K562 treated with DMSO at 1 percent for 4 hours (cell line): Measurements from ENCODE around the gene SLC39A6. TPM values are rescaled to one million over a fixed set of nuclear protein-coding genes. Genes with fewer than 3 reads are reported as not detected.

Experiments
- total RNA-seq: library from RNA; unstranded; fragments of 300-600 nt; gene quantifications from 2 replicates; pipeline ENCODE4 v1.2.3, GENCODE V29; 2022; ENCODE audit not compliant: insufficient read depth

Gene SLC39A6
- total RNA-seq, result 10.2 and 14.0 TPM in 2 replicates

DNA sequence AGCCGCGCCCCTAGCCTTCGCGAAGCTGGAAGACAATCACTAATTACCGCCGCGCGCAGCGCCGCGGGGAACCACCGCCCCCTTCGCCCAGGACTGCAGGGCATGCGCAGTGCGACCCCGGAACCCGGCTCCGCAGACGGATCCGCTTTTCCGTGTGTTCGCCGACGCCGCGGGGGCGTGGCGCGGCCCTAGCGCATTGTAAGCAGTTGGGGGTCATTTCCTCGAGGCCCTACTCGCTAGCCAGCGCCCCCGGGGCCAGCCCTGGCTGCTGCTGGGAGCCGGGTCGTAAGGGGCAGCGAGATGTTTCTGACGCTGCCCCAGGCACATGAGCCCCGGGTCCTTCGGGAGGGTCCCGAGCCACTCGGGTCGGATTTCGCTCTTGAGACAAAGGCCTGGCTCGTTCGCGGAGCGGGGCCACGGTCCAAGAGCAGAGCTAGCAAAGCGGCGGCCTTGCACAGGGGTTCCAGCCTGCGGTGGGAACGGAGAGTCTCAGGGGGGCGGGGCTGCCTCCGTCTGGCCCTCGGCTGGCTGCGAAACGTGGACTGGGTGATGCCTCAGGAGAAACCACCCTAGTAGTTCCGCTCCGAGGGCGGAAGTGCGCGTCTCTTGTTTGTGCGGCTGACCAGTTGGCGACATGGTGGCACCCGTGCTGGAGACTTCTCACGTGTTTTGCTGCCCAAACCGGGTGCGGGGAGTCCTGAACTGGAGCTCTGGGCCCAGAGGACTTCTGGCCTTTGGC is at the start of gene SLC39A6, which contains the start of gene ELP2:
TSS of gene SLC39A6 (minus strand) at position 41 of the 739 bp plus-strand sequence. CDS start 2,333 bp downstream, outside the sequence.
TSS of gene ELP2 (plus strand) at position 600 of the 739 bp plus-strand sequence. CDS start at position 635, 35 bp downstream.

GRCh38 chr18:36067055-36067957 is 61.8 kb downstream of the SLC39A6 start, which contains the start of gene RPRD1A:
TSS of gene RPRD1A (minus strand) at chr18:36067559. CDS start at chr18:36067404, 155 bp downstream.

Other genes with a start within 250 kb of the SLC39A6 start
- gene RPRD1A, start 61.8 kb downstream of the SLC39A6 start, total RNA-seq, result 24.3 and 37.3 TPM in 2 replicates
- gene ELP2, start 559 bp upstream of the SLC39A6 start, total RNA-seq, result 35.3 and 36.2 TPM in 2 replicates
- gene MOCOS, start 58.2 kb upstream of the SLC39A6 start, total RNA-seq, result 6.2 and 8.4 TPM in 2 replicates
- not detected in 2 replicates for gene FHOD3, start 168.4 kb upstream of the SLC39A6 start, total RNA-seq